ENCODE data around the gene ITPKB.

DNA sequence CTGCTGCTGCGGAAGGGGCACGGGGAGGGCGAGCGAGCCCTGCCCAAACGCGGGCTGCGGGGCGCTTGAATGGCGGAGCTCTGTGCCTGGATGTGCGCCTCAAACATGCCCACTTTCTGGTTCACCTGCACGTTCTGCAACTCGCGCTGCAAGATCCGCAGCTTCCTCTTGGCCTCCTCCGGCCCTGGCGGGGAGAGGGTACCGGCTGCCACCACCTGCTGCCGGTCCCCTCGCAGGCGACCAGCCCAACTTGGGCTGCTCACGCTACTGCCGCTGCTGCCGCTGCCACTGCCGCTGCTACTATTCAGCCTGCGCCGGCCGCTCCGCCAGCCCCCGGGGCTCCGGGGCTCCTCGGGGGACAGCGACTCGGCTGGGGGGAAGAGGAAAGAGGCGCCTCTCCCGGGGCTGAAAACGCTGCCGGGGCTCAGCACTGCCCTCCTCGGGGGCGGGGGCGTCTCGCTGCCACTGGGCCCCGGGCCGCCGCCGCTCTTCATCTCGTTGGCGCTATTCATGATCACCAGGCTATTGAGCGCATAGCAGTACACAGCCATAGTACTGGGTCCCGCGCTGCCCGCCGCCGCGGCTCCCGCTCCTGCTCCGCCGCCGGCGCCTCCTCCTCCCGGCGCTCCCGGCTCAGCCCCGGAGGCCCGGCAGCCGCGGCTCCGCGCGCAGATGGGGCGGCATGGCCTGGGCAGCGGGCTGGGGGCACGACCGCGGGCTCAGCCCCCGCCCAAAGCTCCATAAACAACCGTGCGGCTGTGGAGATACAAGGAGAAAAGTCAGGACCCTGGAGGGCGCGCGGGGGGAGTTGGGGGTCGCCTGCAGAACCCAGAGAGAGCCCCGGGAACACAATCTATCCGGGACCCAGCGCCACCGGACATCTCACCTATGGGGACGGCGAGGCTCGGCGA lies 1.9 kb downstream of the ITPKB start:
- TF ChIP-seq, protein P1, sequence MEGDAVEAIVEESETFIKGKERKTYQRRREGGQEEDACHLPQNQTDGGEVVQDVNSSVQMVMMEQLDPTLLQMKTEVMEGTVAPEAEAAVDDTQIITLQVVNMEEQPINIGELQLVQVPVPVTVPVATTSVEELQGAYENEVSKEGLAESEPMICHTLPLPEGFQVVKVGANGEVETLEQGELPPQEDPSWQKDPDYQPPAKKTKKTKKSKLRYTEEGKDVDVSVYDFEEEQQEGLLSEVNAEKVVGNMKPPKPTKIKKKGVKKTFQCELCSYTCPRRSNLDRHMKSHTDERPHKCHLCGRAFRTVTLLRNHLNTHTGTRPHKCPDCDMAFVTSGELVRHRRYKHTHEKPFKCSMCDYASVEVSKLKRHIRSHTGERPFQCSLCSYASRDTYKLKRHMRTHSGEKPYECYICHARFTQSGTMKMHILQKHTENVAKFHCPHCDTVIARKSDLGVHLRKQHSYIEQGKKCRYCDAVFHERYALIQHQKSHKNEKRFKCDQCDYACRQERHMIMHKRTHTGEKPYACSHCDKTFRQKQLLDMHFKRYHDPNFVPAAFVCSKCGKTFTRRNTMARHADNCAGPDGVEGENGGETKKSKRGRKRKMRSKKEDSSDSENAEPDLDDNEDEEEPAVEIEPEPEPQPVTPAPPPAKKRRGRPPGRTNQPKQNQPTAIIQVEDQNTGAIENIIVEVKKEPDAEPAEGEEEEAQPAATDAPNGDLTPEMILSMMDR (IDR thresholded peaks at IDR 0.05): no peak
- no peak for TF ChIP-seq POLR2A (IDR thresholded peaks at IDR 0.05)
